WTC11 (cell line): ENCODE measurements around the gene NLRX1. TPM values are rescaled to one million over a fixed set of nuclear protein-coding genes. Genes with fewer than 3 reads are reported as not detected.

Experiments
- ATAC-seq: fragments of 200-7000 bp; cut with Tn5 transposase; 2 replicates; pipeline ENCODE4 v1.10.0; 2021; ENCODE audit warnings: mild to moderate bottlenecking, moderate library complexity
- CTCF ChIA-PET: fragments of 300-600 bp; sonication (Branson Sonifier 250); formaldehyde crosslinking; loops from one replicate; lab custom pipeline; 2021; ENCODE audit warnings: antibody characterized with exemption; lab: Charles Lee
- POLR2A ChIA-PET: fragments of 350-600 bp; sonication (Branson Sonifier 250); formaldehyde crosslinking; loops from one replicate; lab custom pipeline; 2021; ENCODE audit warnings: antibody characterized with exemption; lab: Charles Lee
- DNase-seq: peaks from one replicate; pipeline ENCODE4 v3.0.0; 2021; ENCODE audit warnings: low spot score
- H3K27ac Mint-ChIP-seq: 2 replicates; pipeline ENCODE4 v1.8.0; 2021; ENCODE audit warnings: mixed read lengths
- H3K27me3 Mint-ChIP-seq: 2 replicates; pipeline ENCODE4 v1.8.0; 2021; ENCODE audit warnings: low read depth, mild to moderate bottlenecking, moderate library complexity, mixed read lengths
- H3K36me3 Mint-ChIP-seq: 2 replicates; pipeline ENCODE4 v1.8.0; 2021; ENCODE audit warnings: mixed read lengths
- H3K4me1 Mint-ChIP-seq: 2 replicates; pipeline ENCODE4 v1.8.0; 2022; ENCODE audit warnings: mixed read lengths
- H3K4me3 Mint-ChIP-seq: 2 replicates; pipeline ENCODE4 v1.8.0; 2021; ENCODE audit warnings: mild to moderate bottlenecking, moderate library complexity, mixed read lengths
- H3K9me3 Mint-ChIP-seq: 2 replicates; pipeline ENCODE4 v1.8.0; 2021; ENCODE audit warnings: mixed read lengths
- ATF2 ChIP-seq: sonication (generic); formaldehyde crosslinking; IDR thresholded peaks from 2 replicates; pipeline ENCODE4 v1.8.1; 2022; ENCODE audit warnings: low read depth, missing genetic modification reagents, borderline replicate concordance
- CBFB ChIP-seq: sonication (generic); formaldehyde crosslinking; IDR thresholded peaks from 2 replicates; pipeline ENCODE4 v1.8.1; 2022; ENCODE audit warnings: mild to moderate bottlenecking, low read depth, missing genetic modification reagents
- ERG ChIP-seq: fragments of 250-450 bp; sonication (Bioruptor Pico); IDR thresholded peaks from 2 replicates; pipeline ENCODE4 v1.8.0; 2021; ENCODE audit warnings: mild to moderate bottlenecking
- ESRRA ChIP-seq: sonication (generic); formaldehyde crosslinking; IDR thresholded peaks from 2 replicates; pipeline ENCODE4 v1.8.1; 2022; ENCODE audit warnings: mild to moderate bottlenecking, missing genetic modification reagents, borderline replicate concordance
- FOXJ3 ChIP-seq: sonication (generic); formaldehyde crosslinking; IDR thresholded peaks from 2 replicates; pipeline ENCODE4 v1.9.0; 2021; ENCODE audit warnings: missing genetic modification reagents, mild to moderate bottlenecking, borderline replicate concordance
- FOXP1 ChIP-seq: sonication (generic); formaldehyde crosslinking; IDR thresholded peaks from 2 replicates; pipeline ENCODE4 v1.8.0; 2022; ENCODE audit warnings: missing genetic modification reagents, mild to moderate bottlenecking, moderate library complexity, borderline replicate concordance
- IRF2 ChIP-seq: sonication (generic); formaldehyde crosslinking; IDR thresholded peaks from 2 replicates; pipeline ENCODE4 v1.8.0; 2022; ENCODE audit warnings: low read depth, missing genetic modification reagents, borderline replicate concordance
- MXD4 ChIP-seq: fragments of 250-450 bp; sonication (Bioruptor Pico); IDR thresholded peaks from 2 replicates; pipeline ENCODE4 v1.8.0; 2021; ENCODE audit warnings: mild to moderate bottlenecking, moderate library complexity, borderline replicate concordance
- NFYB ChIP-seq: sonication (generic); formaldehyde crosslinking; conservative IDR thresholded peaks from 2 replicates; pipeline ENCODE4 v1.8.0; 2022; ENCODE audit warnings: low read depth, missing genetic modification reagents
- NR3C1 ChIP-seq: sonication (generic); formaldehyde crosslinking; conservative IDR thresholded peaks from 2 replicates; pipeline ENCODE4 v1.8.1; 2023; ENCODE audit warnings: low read depth, mild to moderate bottlenecking, missing genetic modification reagents
- TCF7 ChIP-seq: sonication (generic); formaldehyde crosslinking; IDR thresholded peaks from 2 replicates; pipeline ENCODE4 v1.8.0; 2022; ENCODE audit warnings: mild to moderate bottlenecking, low read depth, missing genetic modification reagents, moderate library complexity
- TEAD1 ChIP-seq: sonication (generic); formaldehyde crosslinking; IDR thresholded peaks from 2 replicates; pipeline ENCODE4 v1.8.0; 2022; ENCODE audit warnings: mild to moderate bottlenecking, missing genetic modification reagents
- ZNF121 ChIP-seq: sonication (generic); formaldehyde crosslinking; IDR thresholded peaks from 2 replicates; pipeline ENCODE4 v1.8.0; 2023; ENCODE audit warnings: missing genetic modification reagents
- ZNF232 ChIP-seq: sonication (generic); formaldehyde crosslinking; IDR thresholded peaks from 2 replicates; pipeline ENCODE4 v1.8.0; 2022; ENCODE audit warnings: mild to moderate bottlenecking, missing genetic modification reagents
- ZNF281 ChIP-seq: sonication (generic); formaldehyde crosslinking; IDR thresholded peaks from 2 replicates; pipeline ENCODE4 v1.8.0; 2023; ENCODE audit warnings: mild to moderate bottlenecking, missing genetic modification reagents
- ZNF532 ChIP-seq: fragments of 250-450 bp; sonication (Bioruptor Pico); IDR thresholded peaks from 2 replicates; pipeline ENCODE4 v1.9.0; 2021; ENCODE audit warnings: mild to moderate bottlenecking, borderline replicate concordance
- ZNF671 ChIP-seq: fragments of 250-450 bp; sonication (Bioruptor Pico); IDR thresholded peaks from 2 replicates; pipeline ENCODE4 v1.8.0; 2021; ENCODE audit warnings: mild to moderate bottlenecking
- total RNA-seq: library from RNA; stranded (reverse); gene quantifications from 3 replicates; pipeline ENCODE4 v1.2.3, GENCODE V29; 2021

Gene NLRX1
- total RNA-seq, 1 experiment from 2014 or later, result 20.8 TPM

GRCh38 chr11:119167933-119168332 is 592 bp upstream of the NLRX1 start (continued):
- no peak for TF ChIP-seq FOXP1 (CRISPR knock-in tag)
- no peak for TF ChIP-seq NR3C1

GRCh38 chr11:119169282-119169719 is 776 bp downstream of the NLRX1 start:
- POLR2A ChIA-PET, result interaction anchor here (0.8 to 1.3 kb wide), 7 partner anchors 17 to 210 kb away, joined by 3 to 7 read pairs (median 4); partner anchors contain the start of genes C2CD2L, CBL, DPAGT1 and HMBS
- 0 out of 2 replicates have a peak, but pooled peaks have one; percentile 1 for TF ChIP-seq ZNF121 (CRISPR knock-in tag)
- TF ChIP-seq TEAD1, result 0 out of 2 replicates have a peak, but pooled peaks have one; percentile 12
- TF ChIP-seq ZNF671 (CRISPR knock-in tag), result no peak
- peak; percentile 49; the same call in 1 of the 2 replicates for TF ChIP-seq ZNF532 (CRISPR knock-in tag)
- CTCF ChIA-PET, result interaction anchor here (0.7 to 2.3 kb wide), 33 partner anchors 9 to 212 kb away, joined by 3 to 33 read pairs (median 5); partner anchors contain the start of genes ABCG4, C1QTNF5, C2CD2L and CBL

GRCh38 chr11:119172513-119172912 is 4.0 kb downstream of the NLRX1 start:
- ChIA-PET POLR2A (no interaction called here), CTCF (interaction anchor here (0.7 to 2.2 kb wide), 2 partner anchors 19 to 70 kb away, joined by 3 to 6 read pairs; no protein-coding TSS in a partner anchor)
- Mint-ChIP-seq H3K27ac (no peak overlapping the region), H3K9me3 (no peaks in the 10 kb centered on the region), H3K4me1 (peaks cover 16% of the 10 kb centered on the region), H3K4me3 (no peak overlapping the region), H3K27me3 (no peaks in the 10 kb centered on the region), H3K36me3 (peaks cover 3% of the 10 kb centered on the region; the same call in 1 of the 2 replicates)
- TF ChIP-seq ZNF281 (CRISPR knock-in tag), result no peak
- TF ChIP-seq CBFB (CRISPR knock-in tag), result no peak
- no peak for TF ChIP-seq TCF7 (CRISPR knock-in tag)
- TF ChIP-seq NFYB (CRISPR knock-in tag), result no peak
- no peak for TF ChIP-seq ZNF121 (CRISPR knock-in tag)
- no peak for TF ChIP-seq IRF2 (CRISPR knock-in tag)
- no peak for TF ChIP-seq ZNF232 (CRISPR knock-in tag)
- TF ChIP-seq ERG (CRISPR knock-in tag), result no peak
- no peak for TF ChIP-seq ESRRA (CRISPR knock-in tag)
- no peak for TF ChIP-seq FOXJ3 (CRISPR knock-in tag)
- TF ChIP-seq ATF2 (CRISPR knock-in tag), result no peak
- TF ChIP-seq MXD4 (CRISPR knock-in tag), result no peak
- DNase-seq, result no peak
- no peak for ATAC-seq

More at GRCh38 chr11:119169282-119169719, 776 bp downstream of the NLRX1 start:
- DNase-seq (peak; percentile 63), ATAC-seq (peak; percentile 81)
- no peaks in the 10 kb centered on the region for H3K9me3 Mint-ChIP-seq
- no peaks in the 10 kb centered on the region; the same call in 1 of the 2 replicates for H3K36me3 Mint-ChIP-seq
- H3K4me1 Mint-ChIP-seq, result peaks cover 26% of the 10 kb centered on the region
- peak overlapping the region; percentile 95 for H3K27ac Mint-ChIP-seq
- peak overlapping the region; percentile 83 for H3K4me3 Mint-ChIP-seq
- no peaks in the 10 kb centered on the region for H3K27me3 Mint-ChIP-seq
